H1 (cell line): Measurements from ENCODE around the gene THBD. TPM values are rescaled to one million over a fixed set of nuclear protein-coding genes. Genes with fewer than 3 reads are reported as not detected.

Experiments
- CTCF ChIA-PET: fragments of 300-600 bp; sonication (Branson Sonifier 250); formaldehyde crosslinking; loops from one replicate; lab custom pipeline; 2021; ENCODE audit not compliant: partially characterized antibody; lab: Charles Lee
- POLR2A ChIA-PET: fragments of 300-600 bp; sonication (Branson Sonifier 250); formaldehyde crosslinking; loops from one replicate; lab custom pipeline; 2021; ENCODE audit warnings: inconsistent platforms; ENCODE audit not compliant: partially characterized antibody; lab: Charles Lee
- DNase-seq, 2 experiments: peaks; one replicate each; pipeline versions ENCODE4 v3.0.0 to v3.0.0-alpha.2; 2010 to 2022; ENCODE audit warnings: low spot score in 2 of 2, low read depth in 1 of 2, mixed read lengths in 1 of 2
- FAIRE-seq: peaks from 2 replicates; lab custom pipeline; 2011; peaks lifted over from hg19 to GRCh38; lab: Jason Lieb, UNC
- H2AFZ ChIP-seq: 2 replicates; pipeline ENCODE4 v1.8.1; 2012; ENCODE audit warnings: low read length, inconsistent platforms
- H2AK5ac ChIP-seq: 2 replicates; pipeline ENCODE4 v1.6.1; 2013; ENCODE audit warnings: low read depth, low read length
- H2BK120ac ChIP-seq: replicated peaks from 2 replicates; pipeline ENCODE3; 2013; ENCODE audit warnings: low read depth, low read length, inconsistent platforms
- H2BK12ac ChIP-seq: 2 replicates; pipeline ENCODE4 v1.6.1; 2013; ENCODE audit warnings: low read depth, low read length
- H2BK15ac ChIP-seq: 2 replicates; pipeline ENCODE4 v1.6.1; 2013; ENCODE audit warnings: low read length
- H2BK20ac ChIP-seq: 2 replicates; pipeline ENCODE4 v1.6.1; 2013; ENCODE audit warnings: low read length
- H2BK5ac ChIP-seq: 2 replicates; pipeline ENCODE4 v1.6.1; 2013; ENCODE audit warnings: low read depth, low read length
- H3K14ac ChIP-seq: 2 replicates; pipeline ENCODE4 v1.6.1; 2013; ENCODE audit warnings: inconsistent platforms; ENCODE audit not compliant: insufficient read length
- H3K18ac ChIP-seq: 2 replicates; pipeline ENCODE4 v1.6.1; 2013; ENCODE audit warnings: low read length; ENCODE audit errors: extremely low read depth
- H3K23ac ChIP-seq: 2 replicates; pipeline ENCODE4 v1.6.1; 2013; ENCODE audit warnings: inconsistent platforms; ENCODE audit not compliant: insufficient read length
- H3K23me2 ChIP-seq: 2 replicates; pipeline ENCODE4 v1.6.1; 2013; ENCODE audit warnings: low read depth, low read length
- H3K27ac ChIP-seq: 2 replicates; pipeline ENCODE4 v1.6.1; 2011; ENCODE audit warnings: low read depth, low read length, inconsistent platforms
- H3K27me3 ChIP-seq, 4 experiments: replicated peaks in 1 of 4; 1 replicate in 1 of 4; 2 replicates in 3 of 4; pipeline versions ENCODE4 v1.6.1 to v1.8.1; 2011 to 2013; ENCODE audit warnings: low read length in 3 of 4, mild to moderate bottlenecking in 3 of 4, inconsistent platforms in 2 of 4, mixed read lengths in 2 of 4, moderate library complexity in 1 of 4; ENCODE audit not compliant: control insufficient read depth in 3 of 4, insufficient read depth in 3 of 4; ENCODE audit errors: extremely low read depth in 1 of 4
- H3K36me3 ChIP-seq, 4 experiments: 2 replicates each; pipeline versions ENCODE4 v1.6.1 to v1.8.1; 2011 to 2013; ENCODE audit warnings: mild to moderate bottlenecking in 4 of 4, low read length in 3 of 4, moderate library complexity in 2 of 4, control low read depth in 1 of 4, inconsistent platforms in 1 of 4; ENCODE audit not compliant: insufficient read depth in 4 of 4, control insufficient read depth in 2 of 4
- H3K4ac ChIP-seq: replicated peaks from 2 replicates; pipeline ENCODE3; 2013; ENCODE audit warnings: low read length, low read depth, mixed read lengths, inconsistent platforms; ENCODE audit not compliant: insufficient read length
- H3K4me1 ChIP-seq, 4 experiments: replicated peaks in 1 of 4; 1 replicate in 1 of 4; 2 replicates in 3 of 4; pipeline versions ENCODE4 v1.6.1 to v1.8.1; 2011 to 2013; ENCODE audit warnings: low read length in 3 of 4, inconsistent platforms in 2 of 4, mixed read lengths in 1 of 4; ENCODE audit not compliant: insufficient read depth in 4 of 4, control insufficient read depth in 3 of 4
- H3K4me2 ChIP-seq, 2 experiments: 2 replicates each; pipeline versions ENCODE4 v1.6.1 to v1.8.1; 2011 to 2013; ENCODE audit warnings: low read depth in 2 of 2, low read length in 2 of 2, control low read depth in 1 of 2, inconsistent platforms in 1 of 2, mild to moderate bottlenecking in 1 of 2; ENCODE audit not compliant: insufficient read depth in 1 of 2
- H3K4me3 ChIP-seq, 4 experiments: fragments of 200-600, 300-600 bp in 1 of 4; sonication (generic), shearing (Covaris generic), sonication (Bioruptor Twin) in 1 of 4; 2 replicates each; pipeline versions ENCODE4 v1.5.1 to v1.8.1; 2011 to 2016; ENCODE audit warnings: low read length in 4 of 4, low read depth in 3 of 4, control low read depth in 2 of 4, inconsistent platforms in 2 of 4, mild to moderate bottlenecking in 2 of 4, mixed read lengths in 1 of 4, moderate library complexity in 1 of 4; ENCODE audit not compliant: insufficient read depth in 2 of 4; ENCODE audit errors: extremely low read depth in 1 of 4
- H3K56ac ChIP-seq: replicated peaks from 2 replicates; pipeline ENCODE3; 2013; ENCODE audit warnings: low read depth, mild to moderate bottlenecking, mixed read lengths, low read length, inconsistent platforms; ENCODE audit not compliant: insufficient read length
- H3K79me1 ChIP-seq: 2 replicates; pipeline ENCODE4 v1.6.1; 2013; ENCODE audit warnings: low read depth, low read length, control low read depth
- H3K79me2 ChIP-seq, 2 experiments: 2 replicates each; pipeline versions ENCODE4 v1.6.1 to v1.8.1; 2012 to 2013; ENCODE audit warnings: low read length in 2 of 2, mild to moderate bottlenecking in 2 of 2, inconsistent platforms in 1 of 2; ENCODE audit not compliant: insufficient read depth in 2 of 2, control insufficient read depth in 1 of 2
- H3K9ac ChIP-seq, 4 experiments: replicated peaks in 1 of 4; 1 replicate in 1 of 4; 2 replicates in 3 of 4; pipeline versions ENCODE4 v1.6.1 to v1.8.1; 2011 to 2013; ENCODE audit warnings: low read depth in 3 of 4, low read length in 3 of 4, control low read depth in 2 of 4, mild to moderate bottlenecking in 2 of 4, moderate library complexity in 2 of 4, inconsistent platforms in 1 of 4; ENCODE audit errors: extremely low read depth in 1 of 4
- H3K9me3 ChIP-seq, 2 experiments: 2 replicates each; pipeline versions ENCODE4 v1.6.1 to v1.8.1; 2012 to 2013; ENCODE audit warnings: mild to moderate bottlenecking in 2 of 2, moderate library complexity in 2 of 2, control low read depth in 1 of 2, inconsistent platforms in 1 of 2, low read depth in 1 of 2, low read length in 1 of 2, mixed read lengths in 1 of 2; ENCODE audit not compliant: insufficient read depth in 2 of 2
- H4K20me1 ChIP-seq, 2 experiments: replicated peaks in 1 of 2; 2 replicates each; pipeline versions ENCODE3 to v1.8.1; 2011 to 2013; ENCODE audit warnings: inconsistent platforms in 2 of 2, low read length in 2 of 2, mild to moderate bottlenecking in 1 of 2; ENCODE audit not compliant: insufficient read depth in 2 of 2, control insufficient read depth in 1 of 2
- H4K5ac ChIP-seq: 2 replicates; pipeline ENCODE4 v1.6.1; 2013; ENCODE audit warnings: low read length, low read depth, mixed read lengths, inconsistent platforms; ENCODE audit not compliant: insufficient read length
- H4K8ac ChIP-seq: 2 replicates; pipeline ENCODE4 v1.8.0; 2013; ENCODE audit warnings: mild to moderate bottlenecking, moderate library complexity, low read length, inconsistent platforms; ENCODE audit not compliant: insufficient read depth; ENCODE audit errors: extremely low read depth
- H4K91ac ChIP-seq: replicated peaks from 2 replicates; pipeline ENCODE3; 2013; ENCODE audit warnings: low read length, mixed read lengths, inconsistent platforms; ENCODE audit not compliant: insufficient read length
- CREB1 ChIP-seq: IDR thresholded peaks from 2 replicates; pipeline ENCODE4 v1.6.1; 2012; ENCODE audit warnings: inconsistent platforms
- E2F6 ChIP-seq: IDR thresholded peaks from 2 replicates; pipeline ENCODE4 v1.6.1; 2012; ENCODE audit warnings: inconsistent platforms
- EZH2 ChIP-seq: fragments of 200-600 bp; sonication (generic); IDR thresholded peaks from 2 replicates; pipeline ENCODE4 v1.7.1; 2012; ENCODE audit warnings: low read depth, mild to moderate bottlenecking, moderate library complexity, low read length, inconsistent platforms; ENCODE audit not compliant: severe bottlenecking
- MAX ChIP-seq: IDR thresholded peaks from 2 replicates; pipeline ENCODE4 v1.6.1; 2012; ENCODE audit warnings: inconsistent platforms
- SAP30 ChIP-seq: fragments of 300-600 bp; sonication (generic); IDR thresholded peaks from 2 replicates; pipeline ENCODE4 v1.7.1; 2012; ENCODE audit warnings: low read length, moderate library complexity, mild to moderate bottlenecking, inconsistent platforms; ENCODE audit not compliant: insufficient read depth, insufficient replicate concordance
- SUZ12 ChIP-seq: fragments of 200-600 bp; sonication (generic); IDR thresholded peaks from 2 replicates; pipeline ENCODE4 v1.6.1; 2012; ENCODE audit warnings: mild to moderate bottlenecking, inconsistent platforms, low read length, moderate library complexity, mixed read lengths
- WGBS, 2 experiments: shearing (Covaris generic) in 1 of 2; methylation state at CpG; one replicate each; pipeline versions ENCODE4 v1.1.6 to v1.1.7; 2013 to 2015; ENCODE audit warnings: low lambda C conversion rate in 2 of 2, mixed read lengths in 2 of 2, inconsistent platforms in 1 of 2, low coverage in 1 of 2, missing lambda C conversion rate in 1 of 2; ENCODE audit not compliant: insufficient replicate concordance in 2 of 2, insufficient coverage in 1 of 2, insufficient read length in 1 of 2; ENCODE audit errors: extremely low coverage in 1 of 2, missing lambda C conversion rate in 1 of 2; 5-methylcytosine and 5-hydroxymethylcytosine counted together
- long read RNA-seq, 2 experiments: library from RNA in 1 of 2; library from capped mRNA in 1 of 2; stranded (forward); transcript quantifications; one replicate each; pipeline ENCODE4 v2.0.0, GENCODE V29; 2021; ENCODE audit warnings: inconsistent platforms in 1 of 2
- polyA minus RNA-seq, 3 experiments: library from RNA; depleted of rRNA, polyadenylated mRNA; stranded (reverse); fragments of >200 nt; gene quantifications; 1 replicate in 2 of 3; 2 replicates in 1 of 3; pipeline ENCODE4 v1.2.3, GENCODE V29; 2011
- polyA plus RNA-seq, 7 experiments: library from polyadenylated mRNA; depleted of rRNA in 3 of 7; stranded (reverse) in 5 of 7; unstranded in 2 of 7; fragments of >200 nt in 5 of 7; fragments of 200-250 nt in 2 of 7; gene quantifications; 1 replicate in 5 of 7; 2 replicates in 1 of 7; 4 replicates in 1 of 7; pipeline versions ENCODE4 v1.2.1 to v1.2.3, GENCODE V29; 2011 to 2013; ENCODE audit warnings: missing spikeins in 2 of 7, mixed read lengths in 2 of 7
- total RNA-seq: library from RNA; stranded (reverse); fragmentation: NEBNext Ultra II Directional; extraction: Animal tissue kit (Norgen Biotek cat#: 25700); gene quantifications from 2 replicates; pipeline ENCODE4 v1.2.1, GENCODE V29; 2021

THBD gene
- total RNA-seq (0.43 and 0.75 TPM in 2 replicates), polyA plus RNA-seq (2011; rRNA removed) (0.21 and 0.46 TPM in 2 replicates), polyA minus RNA-seq (2011; rRNA and poly(A)+ RNA removed) (0.12 and 0.19 TPM in 2 replicates)
- 0.28 TPM for polyA plus RNA-seq (2011; cell fraction: cytosol; rRNA removed)
- polyA plus RNA-seq (2011; cell fraction: nucleus; rRNA removed): 0.68 TPM
- polyA plus RNA-seq (2012, experiment 1 of 2): 0.16 to 0.40 TPM (median 0.22 TPM) in 4 replicates
- 0.31 TPM for polyA plus RNA-seq (2012, experiment 2 of 2)
- polyA plus RNA-seq (2013, experiment 1 of 2): 0.36 TPM
- polyA plus RNA-seq (2013, experiment 2 of 2): 0.33 TPM
- not detected for polyA minus RNA-seq (2011; cell fraction: cytosol; rRNA and poly(A)+ RNA removed)
- polyA minus RNA-seq (2011; cell fraction: nucleus; rRNA and poly(A)+ RNA removed): 0.40 TPM
- long read RNA-seq, experiment 1, full-length matches to known transcripts: 1 of 1 reads
- long read RNA-seq, experiment 1, partial matches to known transcripts: 0 of 1 reads
- long read RNA-seq, experiment 1, other reads (novel, unspliced or antisense): 0 of 1 reads
- long read RNA-seq, experiment 2: 0 reads

- DNase-seq (peak in 1 of 2 experiments; percentile 81), FAIRE-seq (no peak)
- H3K27me3 ChIP-seq: peaks cover 31 to 66% (median 51%) of the 10 kb centered on the region in 4 experiments
- CTCF ChIA-PET: interaction anchor here (0.6 to 5.0 kb wide), 25 partner anchors 10 to 358 kb away, joined by 3 to 90 read pairs (median 6); partner anchors contain the start of genes CD93 and SSTR4
- no peak within 1 kb of the TSS for H3K56ac ChIP-seq
- no peak within 1 kb of the TSS for H3K9ac ChIP-seq
- peaks cover 4 to 12% (median 6%) of the 10 kb centered on the region in 4 experiments; a peak in 6 of 7 replicates for H3K4me1 ChIP-seq
- peaks cover 0 to 5% of the 10 kb centered on the region in 2 experiments for H4K20me1 ChIP-seq
- peak within 1 kb of the TSS; percentile 60 for H3K18ac ChIP-seq
- H4K91ac ChIP-seq: no peak within 1 kb of the TSS
- H2BK15ac ChIP-seq: peak within 1 kb of the TSS; percentile 81; the same call in 1 of the 2 replicates
- H2BK120ac ChIP-seq: no peak within 1 kb of the TSS
- no peak within 1 kb of the TSS for H2AK5ac ChIP-seq
- H3K27ac ChIP-seq: no peak within 1 kb of the TSS
- H3K4me2 ChIP-seq: peak within 1 kb of the TSS; percentile 70 to 98
- H3K4ac ChIP-seq: no peak within 1 kb of the TSS
- POLR2A ChIA-PET: interaction anchor here (1.4 to 2.2 kb wide), 4 partner anchors 7 to 301 kb away, joined by 5 to 13 read pairs (median 6); partner anchors contain the start of gene NXT1
- H3K23ac ChIP-seq: no peak within 1 kb of the TSS
- H2BK5ac ChIP-seq: peak within 1 kb of the TSS; percentile 52; the same call in 1 of the 2 replicates
- 2% methylated on average over 49 of the region's 79 CpGs; no CpG with 5 or more reads in 1 of the 2 experiments for WGBS, 2 experiments
- H3K79me2 ChIP-seq: no peaks in the 10 kb centered on the region
- peaks cover 28% of the 10 kb centered on the region for H3K23me2 ChIP-seq
- H2BK12ac ChIP-seq: peak within 1 kb of the TSS; percentile 50; the same call in 1 of the 2 replicates
- H3K79me1 ChIP-seq: no peaks in the 10 kb centered on the region
- peak within 1 kb of the TSS; percentile 35; the same call in 1 of the 2 replicates for H2AFZ ChIP-seq
- H2BK20ac ChIP-seq: no peak within 1 kb of the TSS; the same call in 1 of the 2 replicates
- no peaks in the 10 kb centered on the region for H3K9me3 ChIP-seq
- H4K5ac ChIP-seq: no peak within 1 kb of the TSS
- H3K4me3 ChIP-seq: peak within 1 kb of the TSS; percentile 30 to 66 (median 50)
- H3K36me3 ChIP-seq: no peaks in the 10 kb centered on the region
- H4K8ac ChIP-seq: no peak within 1 kb of the TSS
- H3K14ac ChIP-seq: no peak within 1 kb of the TSS
- TF ChIP-seq SUZ12 (peak; percentile 44), EZH2 (peak; percentile 47), E2F6 (peak; percentile 97), MAX (peak; percentile 91), SAP30 (no peak), CREB1 (no peak)
These were observed at the start of gene THBD for GRCh38 chr20:23049201-23050075. THBD (minus strand) TSS chr20:23049672; CDS start chr20:23049504, 168 bp downstream.
